AG04450 (cell line): ENCODE results near the gene C3orf18. TPM values are rescaled to one million over a fixed set of nuclear protein-coding genes. Genes with fewer than 3 reads are reported as not detected.

Experiments used
- CTCF ChIA-PET: fragments of 300-600, 350-600 bp; formaldehyde crosslinking; extraction: SDS; loops from one replicate; lab custom pipeline; 2022; ENCODE audit warnings: antibody characterized with exemption, inconsistent platforms; lab: Charles Lee
- POLR2A ChIA-PET: fragments of 350-600 bp; formaldehyde crosslinking; extraction: SDS; loops from one replicate; lab custom pipeline; 2021; ENCODE audit warnings: antibody characterized with exemption, inconsistent platforms; lab: Yijun Ruan, JAX
- DNase-seq: peaks from one replicate; pipeline ENCODE4 v3.0.0-alpha.2; 2011; ENCODE audit warnings: low read depth, low spot score
- H3K27ac ChIP-seq: one replicate; pipeline ENCODE4 v1.5.1; 2012; ENCODE audit warnings: low read depth, low read length, control low read depth
- H3K27me3 ChIP-seq: one replicate; pipeline ENCODE4 v1.6.0; 2012; ENCODE audit warnings: low read length; ENCODE audit not compliant: control insufficient read depth, insufficient read depth
- H3K4me3 ChIP-seq: 2 replicates; pipeline ENCODE4 v1.5.1; 2011; ENCODE audit warnings: mild to moderate bottlenecking, low read depth, low read length, control low read depth
- H3K9me3 ChIP-seq: 2 replicates; pipeline ENCODE4 v1.5.1; 2012; ENCODE audit warnings: low read length; ENCODE audit not compliant: control insufficient read depth, insufficient read depth
- CTCF ChIP-seq: IDR thresholded peaks from 2 replicates; pipeline ENCODE4 v1.5.1; 2011; ENCODE audit warnings: low read depth, low read length, control low read depth, inconsistent platforms
- polyA plus RNA-seq: library from polyadenylated mRNA; depleted of rRNA; stranded (reverse); fragments of >200 nt; gene quantifications from 2 replicates; pipeline ENCODE4 v1.2.3, GENCODE V29; 2011

The C3orf18 gene
- polyA plus RNA-seq, 1 experiment: 10.0 TPM

- ChIA-PET POLR2A (interaction anchor here (1.3 kb wide), 1 partner anchor 11 kb away, joined by 4 read pairs; no protein-coding TSS in a partner anchor), CTCF (interaction anchor here (1.1 to 2.8 kb wide), 2 partner anchors 27 to 29 kb away, joined by 4 to 12 read pairs; partner anchors contain the start of gene MAPKAPK3)
- Histone ChIP-seq H3K27ac (no peak overlapping the region), H3K9me3 (no peaks in the 10 kb centered on the region), H3K27me3 (no peaks in the 10 kb centered on the region), H3K4me3 (no peak overlapping the region)
- TF ChIP-seq CTCF: no peak
- DNase-seq: no peak
Observed at GRCh38 chr3:50587373-50587772, 19.8 kb upstream of the C3orf18 start.

GRCh38 chr3:50586763-50587070, 19.2 kb upstream of the C3orf18 start:
- no peak for DNase-seq
- no peaks in the 10 kb centered on the region for H3K27me3 ChIP-seq
- H3K27ac ChIP-seq: no peak overlapping the region
- H3K9me3 ChIP-seq: no peaks in the 10 kb centered on the region
- no peak overlapping the region for H3K4me3 ChIP-seq
- no peak for TF ChIP-seq CTCF
- POLR2A ChIA-PET: no interaction called here
- CTCF ChIA-PET: interaction anchor here (1.1 to 2.8 kb wide), 2 partner anchors 27 to 30 kb away, joined by 4 to 12 read pairs; partner anchors contain the start of gene MAPKAPK3

GRCh38 chr3:50585919-50586762, 18.6 kb upstream of the C3orf18 start:
- Histone ChIP-seq H3K27me3 (no peaks in the 10 kb centered on the region), H3K4me3 (no peak overlapping the region), H3K9me3 (no peaks in the 10 kb centered on the region), H3K27ac (no peak overlapping the region)
- no peak for TF ChIP-seq CTCF
- ChIA-PET CTCF (interaction anchor here (1.1 to 2.8 kb wide), 3 partner anchors 28 to 30 kb away, joined by 4 to 12 read pairs (median 4); partner anchors contain the start of gene MAPKAPK3), POLR2A (interaction anchor here (0.6 to 1.2 kb wide), 2 partner anchors 15 to 115 kb away, joined by 3 to 5 read pairs; no protein-coding TSS in a partner anchor)
- DNase-seq: no peak

- Histone ChIP-seq H3K9me3 (no peaks in the 10 kb centered on the region), H3K4me3 (no peak overlapping the region), H3K27me3 (no peaks in the 10 kb centered on the region), H3K27ac (no peak overlapping the region)
- ChIA-PET POLR2A (interaction anchor here (0.7 kb wide), 1 partner anchor 27 kb away, joined by 3 read pairs; the partner anchor contains the start of gene CISH), CTCF (no interaction called here)
- DNase-seq: no peak
- TF ChIP-seq CTCF: no peak
Observed at GRCh38 chr3:50584391-50584790, 16.8 kb upstream of the C3orf18 start.

GRCh38 chr3:50583897-50584296, 16.4 kb upstream of the C3orf18 start:
- Histone ChIP-seq H3K4me3 (no peak overlapping the region), H3K27ac (no peak overlapping the region), H3K27me3 (no peaks in the 10 kb centered on the region), H3K9me3 (no peaks in the 10 kb centered on the region)
- POLR2A ChIA-PET: interaction anchor here (0.7 kb wide), 1 partner anchor 28 kb away, joined by 3 read pairs; the partner anchor contains the start of gene CISH
- CTCF ChIA-PET: interaction anchor here (0.6 to 1.2 kb wide), 2 partner anchors 31 to 42 kb away, joined by 3 to 4 read pairs; no protein-coding TSS in a partner anchor
- no peak for DNase-seq
- no peak for TF ChIP-seq CTCF
